Stimulated activated CD8-positive, alpha-beta memory T cell treated with anti-CD3 and anti-CD28 coated beads, Interleukin-4, amount 100 ng/mL, for 24 hours (primary cell): Measurements from ENCODE around the gene SORCS2.

ENCODE experiments used
- DNase-seq: peaks from one replicate; pipeline ENCODE4 v3.0.0-alpha.2; 2020; ENCODE audit warnings: low read depth

SORCS2 gene

GRCh38 chr4:7668826-7669225 is 476.5 kb downstream of the SORCS2 start:
- DNase-seq = no peak

GRCh38 chr4:7672601-7673000 is 480.3 kb downstream of the SORCS2 start:
- no peak for DNase-seq

- DNase-seq = no peak
These were observed 480.8 kb downstream of the SORCS2 start for GRCh38 chr4:7673121-7673520.

GRCh38 chr4:7674706-7675105 is 482.4 kb downstream of the SORCS2 start:
- no peak for DNase-seq

- no peak for DNase-seq
These were observed 482.8 kb downstream of the SORCS2 start for GRCh38 chr4:7675136-7675535.

GRCh38 chr4:7675612-7676320 is 483.4 kb downstream of the SORCS2 start:
- DNase-seq = no peak

- DNase-seq = no peak
These were observed 484.1 kb downstream of the SORCS2 start for GRCh38 chr4:7676398-7676922.

GRCh38 chr4:7677086-7677485 is 484.7 kb downstream of the SORCS2 start:
- DNase-seq = no peak

GRCh38 chr4:7677799-7678301 is 485.5 kb downstream of the SORCS2 start:
- DNase-seq = no peak

- DNase-seq = no peak
These were observed 486.0 kb downstream of the SORCS2 start for GRCh38 chr4:7678318-7678852.

GRCh38 chr4:7679406-7680040 is 487.2 kb downstream of the SORCS2 start:
- no peak for DNase-seq

GRCh38 chr4:7680106-7680505 is 487.8 kb downstream of the SORCS2 start:
- DNase-seq = no peak

- DNase-seq = no peak
These were observed 488.4 kb downstream of the SORCS2 start for GRCh38 chr4:7680731-7681130.

GRCh38 chr4:7683126-7683703 is 490.9 kb downstream of the SORCS2 start:
- no peak for DNase-seq

GRCh38 chr4:7684294-7684693 is 492.0 kb downstream of the SORCS2 start:
- DNase-seq = no peak

- DNase-seq = no peak
These were observed 493.9 kb downstream of the SORCS2 start for GRCh38 chr4:7686070-7686870.

GRCh38 chr4:7687006-7687405 is 494.7 kb downstream of the SORCS2 start:
- no peak for DNase-seq

- no peak for DNase-seq
These were observed 495.5 kb downstream of the SORCS2 start for GRCh38 chr4:7687796-7688195.

- no peak for DNase-seq
These were observed 497.7 kb downstream of the SORCS2 start for GRCh38 chr4:7689773-7690693.

- DNase-seq = no peak
These were observed 498.7 kb downstream of the SORCS2 start for GRCh38 chr4:7691061-7691460.

GRCh38 chr4:7691982-7692381 is 499.6 kb downstream of the SORCS2 start:
- no peak for DNase-seq
